HepG2 (cell line): ENCODE measurements around the gene DNAJC9. TPM values are rescaled to one million over a fixed set of nuclear protein-coding genes. Genes with fewer than 3 reads are reported as not detected.

Experiments
- BORCS8-MEF2B ChIP-seq: sonication (generic); formaldehyde crosslinking; IDR thresholded peaks from 2 replicates; pipeline ENCODE4 v1.8.0; 2022; ENCODE audit warnings: mild to moderate bottlenecking, missing genetic modification reagents
- CEBPG ChIP-seq: IDR thresholded peaks from 2 replicates; pipeline ENCODE4 v1.6.1; 2016
- CREM ChIP-seq, 2 experiments: sonication (generic) in 1 of 2; formaldehyde crosslinking in 1 of 2; IDR thresholded peaks; 2 replicates each; pipeline versions ENCODE4 v1.4.0 to v1.6.1; 2016 to 2020; ENCODE audit warnings: antibody characterized with exemption in 1 of 2, mild to moderate bottlenecking in 1 of 2, missing genetic modification reagents in 1 of 2
- DNMT1 ChIP-seq: sonication (generic); formaldehyde crosslinking; IDR thresholded peaks from 2 replicates; pipeline ENCODE4 v1.5.1; 2020; ENCODE audit warnings: mild to moderate bottlenecking, missing genetic modification reagents
- ELF3 ChIP-seq: IDR thresholded peaks from 2 replicates; pipeline ENCODE4 v1.6.1; 2016; ENCODE audit warnings: missing genetic modification reagents, missing compliant biosample characterization
- FLYWCH1 ChIP-seq: sonication (generic); formaldehyde crosslinking; IDR thresholded peaks from 2 replicates; pipeline ENCODE4 v1.8.1; 2023; ENCODE audit warnings: mild to moderate bottlenecking, missing genetic modification reagents
- HCFC1 ChIP-seq: fragments of 150-350 bp; IDR thresholded peaks from 2 replicates; pipeline ENCODE4 v1.6.1; 2014; ENCODE audit warnings: low read depth, low read length
- HHEX ChIP-seq: IDR thresholded peaks from 2 replicates; pipeline ENCODE4 v1.6.1; 2016; ENCODE audit warnings: control low read depth
- HMGXB4 ChIP-seq, 2 experiments: sonication (generic) in 1 of 2; formaldehyde crosslinking in 1 of 2; IDR thresholded peaks; 2 replicates each; pipeline versions ENCODE4 v1.4.0 to v1.6.1; 2018 to 2020; ENCODE audit warnings: missing genetic modification reagents in 2 of 2, borderline replicate concordance in 1 of 2, low read depth in 1 of 2, mild to moderate bottlenecking in 1 of 2, missing biosample characterization in 1 of 2
- KDM4B ChIP-seq: sonication (generic); formaldehyde crosslinking; IDR thresholded peaks from 2 replicates; pipeline ENCODE4 v1.4.0; 2020; ENCODE audit warnings: missing genetic modification reagents
- MAFK ChIP-seq, 2 experiments: IDR thresholded peaks in 1 of 2; conservative IDR thresholded peaks in 1 of 2; 2 replicates each; pipeline ENCODE4 v1.6.1; 2011; ENCODE audit warnings: improper control_type of control experiment in 2 of 2, low read length in 2 of 2
- MATR3 ChIP-seq: sonication (generic); formaldehyde crosslinking; IDR thresholded peaks from 2 replicates; pipeline ENCODE4 v1.4.0; 2020; ENCODE audit warnings: missing genetic modification reagents
- MIXL1 ChIP-seq: IDR thresholded peaks from 2 replicates; pipeline ENCODE4 v1.6.1; 2016
- MTA1 ChIP-seq: sonication (generic); formaldehyde crosslinking; IDR thresholded peaks from 2 replicates; pipeline ENCODE4 v1.4.0; 2020; ENCODE audit warnings: missing genetic modification reagents, mild to moderate bottlenecking, borderline replicate concordance
- SRSF1 ChIP-seq: fragments of 200-400 bp; formaldehyde crosslinking; optimal IDR thresholded peaks from 2 replicates; pipeline ENCODE3; 2017; ENCODE audit warnings: mild to moderate bottlenecking, low read depth, low read length, moderate library complexity
- STAT5B ChIP-seq: sonication (generic); formaldehyde crosslinking; IDR thresholded peaks from 2 replicates; pipeline ENCODE4 v1.4.0; 2020; ENCODE audit warnings: missing genetic modification reagents
- TBX2 ChIP-seq: sonication (generic); formaldehyde crosslinking; IDR thresholded peaks from 2 replicates; pipeline ENCODE4 v1.5.0; 2020; ENCODE audit warnings: missing genetic modification reagents, mild to moderate bottlenecking, borderline replicate concordance
- TSC22D2 ChIP-seq: sonication (generic); formaldehyde crosslinking; IDR thresholded peaks from 2 replicates; pipeline ENCODE4 v1.5.1; 2020; ENCODE audit warnings: missing genetic modification reagents, mild to moderate bottlenecking, borderline replicate concordance
- ZFP90 ChIP-seq: sonication (generic); formaldehyde crosslinking; IDR thresholded peaks from 2 replicates; pipeline ENCODE4 v1.8.0; 2022; ENCODE audit warnings: missing genetic modification reagents, mild to moderate bottlenecking, inconsistent platforms, borderline replicate concordance
- ZNF12 ChIP-seq: sonication (generic); formaldehyde crosslinking; IDR thresholded peaks from 2 replicates; pipeline ENCODE4 v1.5.0; 2020; ENCODE audit warnings: missing genetic modification reagents
- ZNF136 ChIP-seq: sonication (generic); formaldehyde crosslinking; IDR thresholded peaks from 2 replicates; pipeline ENCODE4 v1.8.1; 2022; ENCODE audit warnings: low read depth, mild to moderate bottlenecking, moderate library complexity, missing genetic modification reagents
- ZNF430 ChIP-seq: sonication (generic); formaldehyde crosslinking; IDR thresholded peaks from 2 replicates; pipeline ENCODE4 v1.9.0; 2021; ENCODE audit warnings: mild to moderate bottlenecking, missing genetic modification reagents
- polyA plus RNA-seq, 8 experiments: library from polyadenylated mRNA; depleted of rRNA in 3 of 8; stranded (reverse) in 7 of 8; unstranded in 1 of 8; fragments of >200 nt; fragmentation: Illumina TruSeq in 4 of 8; extraction: Trizol in 4 of 8; gene quantifications; 2 replicates each; pipeline versions ENCODE4 v1.2.1 to v1.2.3, GENCODE V29; 2011 to 2016; ENCODE audit warnings: low read depth in 4 of 8, missing spikeins in 1 of 8, mixed read lengths in 1 of 8; ENCODE audit not compliant: insufficient read depth in 1 of 8
- total RNA-seq, 5 experiments: library from RNA; depleted of rRNA; stranded (reverse); fragments of >200 nt; fragmentation: Illumina TruSeq; extraction: Trizol; gene quantifications; 2 replicates each; pipeline ENCODE4 v1.2.3, GENCODE V29; 2016; ENCODE audit warnings: low read depth in 1 of 5
- TF ChIP-seq, protein P1 (sequence below): sonication (generic); formaldehyde crosslinking; IDR thresholded peaks from 2 replicates; pipeline ENCODE4 v1.9.0; 2022; ENCODE audit warnings: low read depth, missing genetic modification reagents
- TF ChIP-seq, protein P2 (sequence below): sonication (generic); formaldehyde crosslinking; IDR thresholded peaks from 2 replicates; pipeline ENCODE4 v1.4.0; 2020; ENCODE audit warnings: mild to moderate bottlenecking, low read depth, missing genetic modification reagents

The DNAJC9 gene
- total and polyA plus RNA-seq, 2 of the 13 experiments (the other 11 are each of a cell fraction or from before 2014, with no cell fraction given): 15.9 to 60.3 TPM

GRCh38 chr10:73246646-73247508 lies at the start of gene DNAJC9 (continued):
- TF ChIP-seq MATR3 (CRISPR knock-in tag) (no peak), ZNF136 (CRISPR knock-in tag) (peak; percentile 69), MAFK (conservative IDR thresholded peaks at IDR 0.05 in 1 of 2, IDR thresholded peaks at IDR 0.05 in 1 of 2; ENCODE audit: low read length in 2 of 2) (no peak), ZNF12 (no peak), DNMT1 (peak; percentile 82), HCFC1 (peak; percentile 43; the same call in 1 of the 2 replicates), BORCS8-MEF2B (CRISPR knock-in tag) (peak; percentile 88), HHEX (CRISPR knock-in tag) (no peak), STAT5B (CRISPR knock-in tag) (no peak), ZFP90 (no peak; the same call in 1 of the 2 replicates), SRSF1 (no peak), ELF3 (CRISPR knock-in tag) (peak; percentile 69), MTA1 (CRISPR knock-in tag) (peak; percentile 82; the same call in 1 of the 2 replicates), TBX2 (peak; percentile 95), HMGXB4 (CRISPR knock-in tag; IDR thresholded peaks at IDR 0.05; ENCODE audit: borderline replicate concordance in 1 of 2, low read depth in 1 of 2) (peak in 1 of 2 experiments; percentile 91; a peak in 3 of 4 replicates), MIXL1 (CRISPR knock-in tag) (peak; percentile 56; the same call in 1 of the 2 replicates), CEBPG (CRISPR knock-in tag) (peak; percentile 44; the same call in 1 of the 2 replicates), ZNF430 (CRISPR knock-in tag) (peak; percentile 92), FLYWCH1 (CRISPR knock-in tag) (no peak), CREM (IDR thresholded peaks at IDR 0.05) (peak; percentile 83), CREM (CRISPR knock-in tag; IDR thresholded peaks at IDR 0.05) (no peak), TSC22D2 (CRISPR knock-in tag) (no peak; the same call in 1 of the 2 replicates), KDM4B (CRISPR knock-in tag) (peak; percentile 67; the same call in 1 of the 2 replicates)
- TF ChIP-seq, protein P1, sequence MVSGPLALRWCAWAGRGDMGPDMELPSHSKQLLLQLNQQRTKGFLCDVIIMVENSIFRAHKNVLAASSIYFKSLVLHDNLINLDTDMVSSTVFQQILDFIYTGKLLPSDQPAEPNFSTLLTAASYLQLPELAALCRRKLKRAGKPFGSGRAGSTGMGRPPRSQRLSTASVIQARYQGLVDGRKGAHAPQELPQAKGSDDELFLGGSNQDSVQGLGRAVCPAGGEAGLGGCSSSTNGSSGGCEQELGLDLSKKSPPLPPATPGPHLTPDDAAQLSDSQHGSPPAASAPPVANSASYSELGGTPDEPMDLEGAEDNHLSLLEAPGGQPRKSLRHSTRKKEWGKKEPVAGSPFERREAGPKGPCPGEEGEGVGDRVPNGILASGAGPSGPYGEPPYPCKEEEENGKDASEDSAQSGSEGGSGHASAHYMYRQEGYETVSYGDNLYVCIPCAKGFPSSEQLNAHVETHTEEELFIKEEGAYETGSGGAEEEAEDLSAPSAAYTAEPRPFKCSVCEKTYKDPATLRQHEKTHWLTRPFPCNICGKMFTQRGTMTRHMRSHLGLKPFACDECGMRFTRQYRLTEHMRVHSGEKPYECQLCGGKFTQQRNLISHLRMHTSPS (CRISPR knock-in tag): no peak
- TF ChIP-seq, protein P2, sequence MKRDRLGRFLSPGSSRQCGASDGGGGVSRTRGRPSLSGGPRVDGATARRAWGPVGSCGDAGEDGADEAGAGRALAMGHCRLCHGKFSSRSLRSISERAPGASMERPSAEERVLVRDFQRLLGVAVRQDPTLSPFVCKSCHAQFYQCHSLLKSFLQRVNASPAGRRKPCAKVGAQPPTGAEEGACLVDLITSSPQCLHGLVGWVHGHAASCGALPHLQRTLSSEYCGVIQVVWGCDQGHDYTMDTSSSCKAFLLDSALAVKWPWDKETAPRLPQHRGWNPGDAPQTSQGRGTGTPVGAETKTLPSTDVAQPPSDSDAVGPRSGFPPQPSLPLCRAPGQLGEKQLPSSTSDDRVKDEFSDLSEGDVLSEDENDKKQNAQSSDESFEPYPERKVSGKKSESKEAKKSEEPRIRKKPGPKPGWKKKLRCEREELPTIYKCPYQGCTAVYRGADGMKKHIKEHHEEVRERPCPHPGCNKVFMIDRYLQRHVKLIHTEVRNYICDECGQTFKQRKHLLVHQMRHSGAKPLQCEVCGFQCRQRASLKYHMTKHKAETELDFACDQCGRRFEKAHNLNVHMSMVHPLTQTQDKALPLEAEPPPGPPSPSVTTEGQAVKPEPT (CRISPR knock-in tag): peak; percentile 83
